Mesothelial cell of epicardium (in vitro differentiated cells): Measurements from ENCODE around the gene BTG2. TPM values are rescaled to one million over a fixed set of nuclear protein-coding genes. Genes with fewer than 3 reads are reported as not detected.
"Not testable (repeated sequence)": the region's sequence is repeated elsewhere in the genome, so short reads cannot be mapped to it uniquely, and the experiment has no call there.

ENCODE experiments used
- DNase-seq, 2 experiments: peaks; one replicate each; pipeline ENCODE4 v3.0.0; 2021; ENCODE audit warnings: low spot score in 2 of 2; ENCODE audit not compliant: unreplicated experiment in 2 of 2
- H3K27ac Mint-ChIP-seq: 2 replicates; pipeline ENCODE4 v1.8.0; 2021; ENCODE audit warnings: mixed read lengths
- H3K27me3 Mint-ChIP-seq: 2 replicates; pipeline ENCODE4 v1.8.0; 2021; ENCODE audit warnings: low read depth, mixed read lengths
- H3K36me3 Mint-ChIP-seq: 2 replicates; pipeline ENCODE4 v1.8.0; 2021; ENCODE audit warnings: mixed read lengths
- H3K4me1 Mint-ChIP-seq: 2 replicates; pipeline ENCODE4 v1.8.0; 2021; ENCODE audit warnings: mixed read lengths
- H3K4me3 Mint-ChIP-seq: 2 replicates; pipeline ENCODE4 v1.8.0; 2021; ENCODE audit warnings: mild to moderate bottlenecking, moderate library complexity, mixed read lengths
- H3K9me3 Mint-ChIP-seq: 2 replicates; pipeline ENCODE4 v1.8.0; 2021; ENCODE audit warnings: mixed read lengths
- total RNA-seq: library from RNA; stranded (reverse); gene quantifications from 3 replicates; pipeline ENCODE4 v1.2.1, GENCODE V29; 2021
- TF ChIP-seq, protein P1 (sequence below): fragments of 200-600 bp; sonication (generic); IDR thresholded peaks from one replicate; pipeline ENCODE4 v1.5.0; 2021; ENCODE audit warnings: antibody characterized with exemption; ENCODE audit not compliant: unreplicated experiment

Gene BTG2
- total RNA-seq, 1 donor from 2014 or later: 186 TPM

GRCh38 chr1:203291201-203292096, 13.9 kb upstream of the BTG2 start:
- H3K9me3 Mint-ChIP-seq: no peaks in the 10 kb centered on the region
- no peak overlapping the region for H3K4me3 Mint-ChIP-seq
- H3K4me1 Mint-ChIP-seq: peaks cover 58% of the 10 kb centered on the region
- no peaks in the 10 kb centered on the region for H3K36me3 Mint-ChIP-seq
- TF ChIP-seq, protein P1, sequence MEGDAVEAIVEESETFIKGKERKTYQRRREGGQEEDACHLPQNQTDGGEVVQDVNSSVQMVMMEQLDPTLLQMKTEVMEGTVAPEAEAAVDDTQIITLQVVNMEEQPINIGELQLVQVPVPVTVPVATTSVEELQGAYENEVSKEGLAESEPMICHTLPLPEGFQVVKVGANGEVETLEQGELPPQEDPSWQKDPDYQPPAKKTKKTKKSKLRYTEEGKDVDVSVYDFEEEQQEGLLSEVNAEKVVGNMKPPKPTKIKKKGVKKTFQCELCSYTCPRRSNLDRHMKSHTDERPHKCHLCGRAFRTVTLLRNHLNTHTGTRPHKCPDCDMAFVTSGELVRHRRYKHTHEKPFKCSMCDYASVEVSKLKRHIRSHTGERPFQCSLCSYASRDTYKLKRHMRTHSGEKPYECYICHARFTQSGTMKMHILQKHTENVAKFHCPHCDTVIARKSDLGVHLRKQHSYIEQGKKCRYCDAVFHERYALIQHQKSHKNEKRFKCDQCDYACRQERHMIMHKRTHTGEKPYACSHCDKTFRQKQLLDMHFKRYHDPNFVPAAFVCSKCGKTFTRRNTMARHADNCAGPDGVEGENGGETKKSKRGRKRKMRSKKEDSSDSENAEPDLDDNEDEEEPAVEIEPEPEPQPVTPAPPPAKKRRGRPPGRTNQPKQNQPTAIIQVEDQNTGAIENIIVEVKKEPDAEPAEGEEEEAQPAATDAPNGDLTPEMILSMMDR: no peak
- no peak for DNase-seq
- no peaks in the 10 kb centered on the region for H3K27me3 Mint-ChIP-seq
- peak overlapping the region; percentile 99 for H3K27ac Mint-ChIP-seq

- Mint-ChIP-seq H3K27ac (peak overlapping the region; percentile 55), H3K36me3 (no peaks in the 10 kb centered on the region), H3K4me3 (no peak overlapping the region), H3K27me3 (no peaks in the 10 kb centered on the region), H3K9me3 (no peaks in the 10 kb centered on the region), H3K4me1 (peaks cover 44% of the 10 kb centered on the region)
- no peak for DNase-seq
- TF ChIP-seq, protein P1: no peak
Observed at GRCh38 chr1:203295796-203296195, 9.5 kb upstream of the BTG2 start.

- Mint-ChIP-seq H3K36me3 (no peaks in the 10 kb centered on the region), H3K27me3 (no peaks in the 10 kb centered on the region), H3K4me3 (no peak overlapping the region), H3K4me1 (peaks cover 36% of the 10 kb centered on the region), H3K9me3 (no peaks in the 10 kb centered on the region), H3K27ac (peak overlapping the region; percentile 85)
- no peak for DNase-seq
- TF ChIP-seq, protein P1: no peak
Observed at GRCh38 chr1:203296460-203297073, 8.8 kb upstream of the BTG2 start.

- Mint-ChIP-seq H3K4me1 (peaks cover 49% of the 10 kb centered on the region), H3K27ac (no peak overlapping the region), H3K4me3 (no peak overlapping the region), H3K36me3 (no peaks in the 10 kb centered on the region), H3K9me3 (no peaks in the 10 kb centered on the region), H3K27me3 (no peaks in the 10 kb centered on the region)
- TF ChIP-seq, protein P1: no peak
- no peak for DNase-seq
Observed at GRCh38 chr1:203299169-203299568, 6.2 kb upstream of the BTG2 start.

- not testable (repeated sequence) for H3K9me3 Mint-ChIP-seq, H3K4me3 Mint-ChIP-seq, DNase-seq, H3K27me3 Mint-ChIP-seq, H3K36me3 Mint-ChIP-seq, H3K27ac Mint-ChIP-seq
- peaks cover 52% of the 10 kb centered on the region for H3K4me1 Mint-ChIP-seq
Observed at GRCh38 chr1:203299719-203300429, 5.4 kb upstream of the BTG2 start.
